Kidney epithelial cell (primary cell): ENCODE measurements around the gene CMKLR1. TPM values are rescaled to one million over a fixed set of nuclear protein-coding genes. Genes with fewer than 3 reads are reported as not detected.

Experiments used
- DNase-seq: peaks from one replicate; pipeline ENCODE4 v3.0.0-alpha.2; 2010; ENCODE audit warnings: low read depth
- H3K27me3 ChIP-seq: 2 replicates; pipeline ENCODE4 v1.6.0; 2011; ENCODE audit warnings: low read length; ENCODE audit not compliant: control insufficient read depth, insufficient read depth
- H3K36me3 ChIP-seq: 2 replicates; pipeline ENCODE4 v1.5.1; 2011; ENCODE audit warnings: low read length; ENCODE audit not compliant: control insufficient read depth, insufficient read depth
- H3K4me3 ChIP-seq: 2 replicates; pipeline ENCODE4 v1.5.1; 2011; ENCODE audit warnings: low read depth, mild to moderate bottlenecking, control low read depth, low read length
- total RNA-seq: library from RNA; depleted of rRNA; stranded (reverse); fragments of >200 nt; gene quantifications from 2 replicates; pipeline ENCODE4 v1.2.3, GENCODE V29; 2015
- TF ChIP-seq, protein P1 (sequence below): IDR thresholded peaks from 2 replicates; pipeline ENCODE4 v1.5.1; 2011; ENCODE audit warnings: mild to moderate bottlenecking, moderate library complexity, low read length, control low read depth, inconsistent platforms; ENCODE audit not compliant: insufficient read depth, poor library complexity, severe bottlenecking

Gene CMKLR1
- total RNA-seq, 1 donor from 2014 or later = 1.4 TPM

- H3K27me3 ChIP-seq = peaks cover 14% of the 10 kb centered on the region
- TF ChIP-seq, protein P1, sequence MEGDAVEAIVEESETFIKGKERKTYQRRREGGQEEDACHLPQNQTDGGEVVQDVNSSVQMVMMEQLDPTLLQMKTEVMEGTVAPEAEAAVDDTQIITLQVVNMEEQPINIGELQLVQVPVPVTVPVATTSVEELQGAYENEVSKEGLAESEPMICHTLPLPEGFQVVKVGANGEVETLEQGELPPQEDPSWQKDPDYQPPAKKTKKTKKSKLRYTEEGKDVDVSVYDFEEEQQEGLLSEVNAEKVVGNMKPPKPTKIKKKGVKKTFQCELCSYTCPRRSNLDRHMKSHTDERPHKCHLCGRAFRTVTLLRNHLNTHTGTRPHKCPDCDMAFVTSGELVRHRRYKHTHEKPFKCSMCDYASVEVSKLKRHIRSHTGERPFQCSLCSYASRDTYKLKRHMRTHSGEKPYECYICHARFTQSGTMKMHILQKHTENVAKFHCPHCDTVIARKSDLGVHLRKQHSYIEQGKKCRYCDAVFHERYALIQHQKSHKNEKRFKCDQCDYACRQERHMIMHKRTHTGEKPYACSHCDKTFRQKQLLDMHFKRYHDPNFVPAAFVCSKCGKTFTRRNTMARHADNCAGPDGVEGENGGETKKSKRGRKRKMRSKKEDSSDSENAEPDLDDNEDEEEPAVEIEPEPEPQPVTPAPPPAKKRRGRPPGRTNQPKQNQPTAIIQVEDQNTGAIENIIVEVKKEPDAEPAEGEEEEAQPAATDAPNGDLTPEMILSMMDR = no peak
- H3K36me3 ChIP-seq = no peaks in the 10 kb centered on the region
- no peak overlapping the region for H3K4me3 ChIP-seq
- no peak for DNase-seq
These were observed 84.4 kb downstream of the CMKLR1 start for GRCh38 chr12:108254517-108255251.

GRCh38 chr12:108254030-108254429 is 85.1 kb downstream of the CMKLR1 start:
- DNase-seq = no peak
- Histone ChIP-seq H3K27me3 (peaks cover 14% of the 10 kb centered on the region), H3K4me3 (no peak overlapping the region), H3K36me3 (no peaks in the 10 kb centered on the region)
- TF ChIP-seq, protein P1 = no peak

GRCh38 chr12:108253540-108253939 is 85.6 kb downstream of the CMKLR1 start:
- H3K4me3 ChIP-seq = no peak overlapping the region
- no peak for DNase-seq
- H3K27me3 ChIP-seq = peaks cover 14% of the 10 kb centered on the region
- H3K36me3 ChIP-seq = no peaks in the 10 kb centered on the region
- TF ChIP-seq, protein P1 = no peak

GRCh38 chr12:108252523-108252922 is 86.6 kb downstream of the CMKLR1 start:
- DNase-seq = no peak
- Histone ChIP-seq H3K36me3 (no peaks in the 10 kb centered on the region), H3K27me3 (peaks cover 14% of the 10 kb centered on the region), H3K4me3 (no peak overlapping the region)
- TF ChIP-seq, protein P1 = no peak

- H3K27me3 ChIP-seq = peaks cover 11% of the 10 kb centered on the region
- TF ChIP-seq, protein P1 = no peak
- no peak overlapping the region for H3K4me3 ChIP-seq
- no peaks in the 10 kb centered on the region for H3K36me3 ChIP-seq
- no peak for DNase-seq
These were observed 91.1 kb downstream of the CMKLR1 start for GRCh38 chr12:108248011-108248410.

GRCh38 chr12:108247130-108247529 is 92.0 kb downstream of the CMKLR1 start:
- DNase-seq = no peak
- TF ChIP-seq, protein P1 = no peak
- no peak overlapping the region for H3K4me3 ChIP-seq
- H3K27me3 ChIP-seq = peaks cover 9% of the 10 kb centered on the region
- no peaks in the 10 kb centered on the region for H3K36me3 ChIP-seq
